MCF 10A (cell line): ENCODE measurements around the gene STIM2. TPM values are rescaled to one million over a fixed set of nuclear protein-coding genes. Genes with fewer than 3 reads are reported as not detected.
"Not testable (repeated sequence)": the region's sequence is repeated elsewhere in the genome, so short reads cannot be mapped to it uniquely, and the experiment has no call there.

ENCODE experiments used
- BruUV-seq: library from RNA; stranded (reverse); fragments of 400-500 nt; replicated peaks from 2 replicates; lab custom pipeline; 2021; lab: Mats Ljungman, UMichigan
- CTCF ChIA-PET: fragments of 300-600 bp; sonication (Branson Sonifier 250); formaldehyde crosslinking; extraction: SDS; loops from one replicate; lab custom pipeline; 2021; ENCODE audit warnings: antibody characterized with exemption, inconsistent platforms; lab: Yijun Ruan, JAX
- POLR2A ChIA-PET: fragments of 300-600, 350-650 bp; sonication (Branson Sonifier 250); formaldehyde crosslinking; extraction: SDS; loops from one replicate; lab custom pipeline; 2020; ENCODE audit warnings: antibody characterized with exemption, inconsistent platforms; lab: Yijun Ruan, JAX
- DNase-seq: peaks from one replicate; pipeline ENCODE4 v3.0.0-alpha.2; 2018; ENCODE audit not compliant: unreplicated experiment
- H3K27ac Mint-ChIP-seq: one replicate; pipeline ENCODE4 v1.8.0; 2022; ENCODE audit warnings: mild to moderate bottlenecking, low read depth, mixed read lengths; ENCODE audit not compliant: unreplicated experiment
- H3K27me3 Mint-ChIP-seq: one replicate; pipeline ENCODE4 v1.8.0; 2022; ENCODE audit warnings: mixed read lengths; ENCODE audit not compliant: insufficient read depth, unreplicated experiment
- H3K36me3 Mint-ChIP-seq: one replicate; pipeline ENCODE4 v1.8.0; 2022; ENCODE audit warnings: mild to moderate bottlenecking, moderate library complexity, mixed read lengths; ENCODE audit not compliant: insufficient read depth, unreplicated experiment
- H3K4me1 Mint-ChIP-seq: one replicate; pipeline ENCODE4 v1.8.0; 2022; ENCODE audit warnings: mixed read lengths; ENCODE audit not compliant: insufficient read depth, unreplicated experiment
- H3K4me3 Mint-ChIP-seq: one replicate; pipeline ENCODE4 v1.8.0; 2022; ENCODE audit warnings: mild to moderate bottlenecking, moderate library complexity, mixed read lengths; ENCODE audit not compliant: unreplicated experiment
- H3K9me3 Mint-ChIP-seq: one replicate; pipeline ENCODE4 v1.8.0; 2022; ENCODE audit warnings: mixed read lengths; ENCODE audit not compliant: unreplicated experiment
- CTCF ChIP-seq: fragments of 200-600 bp; IDR thresholded peaks from one replicate; pipeline ENCODE4 v1.8.0; 2022; ENCODE audit warnings: antibody characterized with exemption, mild to moderate bottlenecking; ENCODE audit not compliant: unreplicated experiment
- intact Hi-C: fragments of 100-400 bp; cut with micrococcal nuclease; formaldehyde crosslinking; loops from 2 replicates; pipeline ENCODE4 v1.14.1; 2022
- total RNA-seq: library from RNA; stranded (reverse); gene quantifications from 2 replicates; pipeline ENCODE4 v1.2.3, GENCODE V29; 2022

STIM2 gene
- total RNA-seq, 1 experiment from 2014 or later: 18.5 TPM

- peaks cover 9% of the 10 kb centered on the region for H3K36me3 Mint-ChIP-seq
- intact Hi-C loops: no loop called here
- no peaks in the 10 kb centered on the region for H3K4me1 Mint-ChIP-seq
- TF ChIP-seq CTCF: no peak
- no peaks in the 10 kb centered on the region for H3K27me3 Mint-ChIP-seq
- H3K9me3 Mint-ChIP-seq: no peaks in the 10 kb centered on the region
- no peak for DNase-seq
- ChIA-PET POLR2A (no interaction called here), CTCF (interaction anchor here (0.7 to 1.1 kb wide), 2 partner anchors 15 to 21 kb away, joined by 4 to 5 read pairs; no protein-coding TSS in a partner anchor)
- BruUV-seq: no TSS peak
- H3K4me3 Mint-ChIP-seq: no peak overlapping the region
- no peak overlapping the region for H3K27ac Mint-ChIP-seq
These were observed 166.8 kb downstream of the STIM2 start for GRCh38 chr4:27027428-27027827.

- peaks cover 13% of the 10 kb centered on the region for H3K9me3 Mint-ChIP-seq
- POLR2A ChIA-PET, H3K4me3 Mint-ChIP-seq, H3K36me3 Mint-ChIP-seq, H3K27ac Mint-ChIP-seq, intact Hi-C loops, BruUV-seq, CTCF ChIA-PET, H3K4me1 Mint-ChIP-seq, DNase-seq: not testable (repeated sequence)
- H3K27me3 Mint-ChIP-seq: peaks cover 11% of the 10 kb centered on the region
These were observed 174.5 kb downstream of the STIM2 start for GRCh38 chr4:27035127-27035526.

GRCh38 chr4:27040356-27040755 is 179.7 kb downstream of the STIM2 start:
- ChIA-PET CTCF (interaction anchor here (0.6 to 3.5 kb wide), 2 partner anchors 8 to 61 kb away, joined by 4 to 23 read pairs; no protein-coding TSS in a partner anchor), POLR2A (no interaction called here)
- Mint-ChIP-seq H3K9me3 (peaks cover 13% of the 10 kb centered on the region), H3K27me3 (no peaks in the 10 kb centered on the region), H3K4me1 (no peaks in the 10 kb centered on the region), H3K27ac (no peak overlapping the region), H3K4me3 (no peak overlapping the region), H3K36me3 (no peaks in the 10 kb centered on the region)
- no TSS peak for BruUV-seq
- no peak for TF ChIP-seq CTCF
- intact Hi-C loops: loop anchor here (10.0 kb wide), 3 partner anchors 594 to 824 kb away; no protein-coding TSS in a partner anchor
- DNase-seq: no peak

- H3K4me1 Mint-ChIP-seq: no peaks in the 10 kb centered on the region
- H3K27ac Mint-ChIP-seq: no peak overlapping the region
- BruUV-seq: no TSS peak
- no peak for DNase-seq
- POLR2A ChIA-PET: no interaction called here
- no peak overlapping the region for H3K4me3 Mint-ChIP-seq
- H3K36me3 Mint-ChIP-seq: no peaks in the 10 kb centered on the region
- H3K27me3 Mint-ChIP-seq: no peaks in the 10 kb centered on the region
- intact Hi-C loops: loop anchor here (10.0 kb wide), 3 partner anchors 592 to 822 kb away; no protein-coding TSS in a partner anchor
- CTCF ChIA-PET: interaction anchor here (0.7 kb wide), 1 partner anchor 423 kb away, joined by 4 read pairs; no protein-coding TSS in a partner anchor
- no peaks in the 10 kb centered on the region for H3K9me3 Mint-ChIP-seq
- TF ChIP-seq CTCF: no peak
These were observed 181.8 kb downstream of the STIM2 start for GRCh38 chr4:27042411-27042810.
